Measurements from ENCODE around the gene UQCC5.

UQCC5 gene

DNA sequence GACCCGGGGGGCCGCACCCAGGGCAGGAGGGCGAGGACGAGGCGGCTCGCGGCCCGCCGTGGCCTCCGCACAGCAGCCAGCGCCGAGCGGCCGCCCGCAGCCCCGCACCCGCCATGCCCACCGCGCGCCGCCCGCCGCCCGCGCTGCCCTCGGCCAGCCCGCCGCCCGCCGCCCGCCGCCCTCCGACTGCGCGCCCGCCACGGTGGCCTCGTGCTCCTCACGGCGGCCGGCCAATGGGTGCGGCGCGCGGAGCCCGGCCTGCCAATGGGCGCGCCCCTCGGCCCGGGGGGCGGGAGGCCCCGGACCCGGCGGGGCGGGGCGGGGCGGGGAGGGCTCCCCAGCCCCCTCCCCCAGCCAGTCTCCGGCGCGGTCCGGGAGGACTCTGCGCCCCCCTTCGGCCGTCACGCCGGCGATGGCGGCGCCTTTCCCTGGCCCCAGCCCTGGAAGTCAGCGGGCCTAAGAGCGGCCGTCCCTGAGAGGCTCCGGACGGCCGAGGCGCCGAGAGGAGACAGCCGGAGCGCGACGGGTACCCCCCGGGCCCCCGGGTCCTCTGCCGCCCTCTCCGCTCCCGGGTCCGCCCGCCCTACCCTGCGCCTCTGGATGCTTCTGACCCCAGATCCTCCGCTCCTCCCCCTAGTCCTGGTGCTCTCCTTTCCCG is 2.7 kb upstream of the UQCC5 start, which contains the start of gene NT5DC2:
NT5DC2 (minus strand) TSS at position 235 of the 658 bp plus-strand sequence; CDS start at position 115, 120 bp downstream.
- peak; percentile 45 for DNase-seq (ENCODE audit: low read depth, low spot score)

DNA sequence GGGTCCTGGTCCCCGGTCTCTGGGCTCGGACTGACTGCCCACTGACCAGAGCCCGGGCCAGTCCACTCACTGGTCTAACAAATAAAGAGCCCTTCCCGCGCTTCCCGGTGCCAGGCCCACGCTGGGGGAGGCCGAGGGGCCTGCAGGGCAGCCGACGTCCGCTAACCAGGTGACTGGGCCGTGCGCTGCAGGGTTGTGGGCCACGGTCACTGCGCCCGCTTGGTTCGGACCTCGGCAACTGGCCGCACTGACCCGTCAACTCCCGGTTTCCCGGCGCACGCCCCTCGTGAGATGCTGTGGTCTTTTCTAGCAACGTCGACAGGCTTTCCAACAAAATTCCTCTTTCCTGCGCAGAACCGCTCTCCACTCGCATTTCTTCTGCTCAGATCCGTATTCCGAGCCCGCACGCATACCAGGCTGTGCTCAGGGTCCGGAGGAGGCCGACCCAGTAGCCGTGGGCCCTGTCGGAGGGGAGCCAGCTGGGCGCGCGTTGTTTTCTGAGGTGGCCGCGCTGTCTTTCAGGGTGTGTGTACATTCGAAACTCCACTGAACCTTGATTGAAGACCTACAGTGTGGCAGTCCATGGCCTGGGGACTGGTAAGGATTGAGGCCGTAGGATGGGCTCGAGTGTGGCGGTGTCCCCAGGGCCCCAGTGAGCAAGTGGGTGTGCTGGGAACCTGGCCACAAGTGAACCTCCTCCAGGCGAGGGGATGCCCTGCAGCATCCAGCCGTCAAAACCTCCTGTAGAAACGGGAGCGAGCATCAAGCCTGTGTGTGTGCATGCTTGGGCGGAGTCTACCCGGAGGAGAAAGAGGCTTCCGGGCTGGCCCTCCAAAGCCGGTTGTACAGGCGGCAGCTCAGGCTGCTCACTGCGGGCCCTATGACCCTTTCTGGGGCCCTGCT is 1.9 kb upstream of the UQCC5 start:
- DNase-seq (ENCODE audit: low read depth, low spot score) = peak; percentile 63

DNA sequence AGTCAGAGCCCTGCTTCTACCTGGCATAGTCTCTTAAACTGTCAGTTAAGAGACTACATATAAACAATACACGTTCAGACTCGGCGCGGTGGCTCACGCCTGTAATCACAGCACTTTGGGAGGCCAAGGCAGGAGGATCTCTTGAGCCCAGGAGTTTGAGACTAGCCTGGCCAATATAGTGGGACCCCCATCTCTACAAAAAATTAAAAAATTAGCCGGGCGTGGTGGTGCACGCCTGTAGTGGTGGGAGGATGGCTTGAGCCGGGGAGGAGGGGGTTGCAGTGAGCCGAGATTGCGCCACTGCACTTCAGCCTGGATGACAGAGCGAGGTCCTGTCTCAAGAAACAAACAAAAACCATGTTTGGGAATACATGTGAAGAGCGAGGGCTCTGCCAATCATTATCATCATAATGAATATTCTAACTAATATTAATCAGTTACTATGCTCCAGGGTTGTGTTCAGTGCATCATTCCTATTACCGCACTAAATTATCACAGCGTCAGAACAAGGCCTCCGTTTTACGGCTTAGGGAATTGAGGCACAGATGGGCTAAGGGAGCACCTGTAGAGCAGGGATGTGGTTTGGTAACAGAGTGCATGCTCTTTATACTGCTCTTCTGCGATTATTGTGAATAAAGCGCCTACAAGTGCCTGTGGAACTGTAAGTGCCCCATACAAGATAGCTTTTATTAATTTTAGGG is 844 bp upstream of the UQCC5 start:
- DNase-seq (ENCODE audit: low read depth, low spot score) = no peak

DNA sequence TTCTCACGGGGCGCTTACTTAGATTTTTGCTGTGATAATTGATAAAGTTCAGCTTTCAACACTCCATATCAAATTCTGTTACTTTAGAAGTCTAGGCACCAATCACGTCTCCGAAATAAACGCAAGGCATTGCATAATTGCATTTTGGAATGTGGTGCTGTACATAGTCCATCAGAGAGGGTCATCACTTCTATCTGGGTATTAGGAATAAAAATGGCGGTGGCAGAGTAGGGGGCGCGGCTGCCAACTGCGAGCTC is 365 bp upstream of the UQCC5 start:
- DNase-seq (ENCODE audit: low read depth, low spot score) = no peak

DNA sequence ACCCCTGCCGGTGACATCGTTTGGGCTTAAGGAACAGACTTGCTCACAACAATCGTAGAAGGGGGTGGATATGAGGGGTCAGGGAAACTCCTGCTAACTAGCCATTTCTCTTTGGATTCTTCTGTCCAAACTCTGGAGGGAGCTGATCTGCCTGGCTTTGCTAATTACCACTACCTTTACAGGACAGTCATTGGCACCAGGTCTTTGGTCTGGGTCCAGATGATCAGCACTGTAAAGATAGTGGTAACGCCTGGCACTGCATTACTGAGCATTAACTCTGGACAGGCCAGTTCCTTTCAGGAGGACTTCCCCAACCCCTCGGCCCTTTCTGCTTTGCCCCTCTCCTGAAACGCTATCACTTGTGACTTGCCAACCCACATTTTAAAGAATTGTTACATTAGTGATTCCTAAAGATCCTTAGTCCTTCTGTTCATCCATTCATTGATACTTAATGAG is 788 bp downstream of the UQCC5 start:
- no peak for DNase-seq (ENCODE audit: low read depth, low spot score)

DNA sequence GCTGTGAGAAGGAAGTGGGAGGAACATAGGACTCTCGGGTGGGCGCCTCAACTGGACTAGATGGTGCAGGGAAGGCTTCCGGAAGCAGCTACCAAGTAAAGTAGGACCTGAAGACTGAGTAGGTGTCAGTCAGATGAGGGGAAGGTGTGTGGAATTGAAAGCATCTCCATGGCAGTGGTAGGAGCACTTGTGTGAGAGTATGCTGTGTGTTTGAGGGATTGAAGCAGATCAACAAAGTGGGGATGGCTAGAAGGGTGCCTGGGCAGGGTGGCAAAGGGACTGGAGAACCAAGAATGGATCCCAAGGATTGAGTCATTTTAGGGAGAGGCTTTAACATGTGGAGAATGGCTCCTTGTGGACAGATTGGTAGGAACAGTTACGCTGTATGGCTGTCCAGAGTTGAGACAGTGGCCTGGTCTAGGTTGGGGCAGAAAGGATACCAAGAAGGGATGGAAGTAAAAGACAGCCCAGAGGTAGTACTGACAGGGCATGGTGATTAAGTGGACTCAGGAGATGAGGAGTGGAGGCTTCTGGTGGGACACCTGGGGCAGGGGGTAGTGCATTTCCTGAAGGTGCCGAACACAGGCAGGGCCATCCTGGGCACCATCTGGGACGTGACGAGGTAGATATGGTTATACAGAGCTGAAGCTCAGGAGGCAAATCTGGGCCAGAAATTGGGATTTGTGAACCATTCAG is 1.5 kb downstream of the UQCC5 start:
- DNase-seq (ENCODE audit: low read depth, low spot score) = no peak

DNA sequence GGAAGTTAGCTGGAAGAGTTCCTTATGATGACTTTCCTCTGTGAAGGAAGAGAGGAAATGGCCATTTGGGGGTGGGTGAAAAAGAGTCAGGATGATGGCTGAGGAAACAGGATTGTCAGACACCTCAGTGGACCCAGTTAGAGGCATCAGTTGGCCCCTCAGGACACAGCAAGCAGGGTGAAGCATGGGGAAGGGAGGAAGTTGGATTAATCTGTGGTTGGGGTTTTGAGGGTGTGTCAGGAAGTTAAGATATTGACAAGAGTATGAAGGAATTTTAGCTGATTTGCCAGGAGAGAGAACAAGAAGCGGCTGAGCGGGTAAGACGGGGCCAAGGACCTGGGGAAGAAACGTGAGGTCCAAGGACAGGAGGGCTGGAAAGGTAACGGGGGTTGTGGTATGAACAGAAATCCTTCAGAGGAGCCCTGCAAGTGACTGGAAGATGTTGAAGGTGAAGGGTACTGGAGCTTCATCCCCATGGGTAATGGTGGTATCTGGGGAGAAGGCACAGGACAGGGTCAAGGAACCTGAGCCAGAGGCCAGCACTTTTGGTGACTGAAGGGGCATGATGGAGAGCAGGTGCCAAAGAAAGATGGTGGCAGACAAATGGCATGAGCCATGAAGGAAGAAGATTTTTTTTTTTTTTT is 2.7 kb downstream of the UQCC5 start:
- DNase-seq (ENCODE audit: low read depth, low spot score) = no peak

DNA sequence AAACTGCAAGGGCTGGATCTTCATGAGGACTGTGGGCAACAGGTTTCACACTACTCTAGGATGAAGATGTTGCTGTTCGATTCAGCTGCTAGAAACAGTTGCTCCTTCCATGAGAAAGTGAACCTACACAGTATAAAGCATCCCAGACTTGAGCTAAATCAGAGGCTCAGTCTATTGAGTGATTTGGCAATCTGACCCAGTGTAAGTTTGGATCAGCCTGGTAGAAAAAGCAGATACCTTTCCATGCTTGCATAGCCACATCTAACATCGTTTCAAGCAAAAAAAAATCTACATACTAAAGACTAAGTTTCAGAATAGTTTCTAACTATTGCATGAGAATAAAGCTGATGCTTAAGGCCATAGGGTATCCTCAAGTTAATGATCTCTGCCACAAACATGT is 4.6 kb downstream of the UQCC5 start:
- DNase-seq (ENCODE audit: low read depth, low spot score) = no peak

DNA sequence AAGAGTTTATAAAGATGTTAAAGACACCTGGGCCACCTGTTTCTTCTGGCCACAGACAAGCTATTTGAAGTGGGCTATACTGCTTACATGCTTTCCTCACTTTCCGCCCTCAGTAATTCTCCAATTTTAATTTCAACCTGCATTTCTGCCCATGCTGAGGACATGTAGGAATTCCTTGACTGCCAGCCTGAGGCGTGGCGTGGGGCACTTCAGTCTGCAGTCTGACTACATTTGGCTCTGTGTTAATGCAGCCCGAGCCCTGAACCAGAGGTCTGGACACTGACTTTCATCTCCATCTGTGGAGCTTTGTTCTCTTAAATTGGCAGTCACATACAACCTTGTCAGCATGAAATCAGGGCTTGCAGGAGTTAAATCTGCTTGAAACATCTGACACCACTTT is 8.5 kb downstream of the UQCC5 start:
- DNase-seq (ENCODE audit: low read depth, low spot score) = no peak

DNA sequence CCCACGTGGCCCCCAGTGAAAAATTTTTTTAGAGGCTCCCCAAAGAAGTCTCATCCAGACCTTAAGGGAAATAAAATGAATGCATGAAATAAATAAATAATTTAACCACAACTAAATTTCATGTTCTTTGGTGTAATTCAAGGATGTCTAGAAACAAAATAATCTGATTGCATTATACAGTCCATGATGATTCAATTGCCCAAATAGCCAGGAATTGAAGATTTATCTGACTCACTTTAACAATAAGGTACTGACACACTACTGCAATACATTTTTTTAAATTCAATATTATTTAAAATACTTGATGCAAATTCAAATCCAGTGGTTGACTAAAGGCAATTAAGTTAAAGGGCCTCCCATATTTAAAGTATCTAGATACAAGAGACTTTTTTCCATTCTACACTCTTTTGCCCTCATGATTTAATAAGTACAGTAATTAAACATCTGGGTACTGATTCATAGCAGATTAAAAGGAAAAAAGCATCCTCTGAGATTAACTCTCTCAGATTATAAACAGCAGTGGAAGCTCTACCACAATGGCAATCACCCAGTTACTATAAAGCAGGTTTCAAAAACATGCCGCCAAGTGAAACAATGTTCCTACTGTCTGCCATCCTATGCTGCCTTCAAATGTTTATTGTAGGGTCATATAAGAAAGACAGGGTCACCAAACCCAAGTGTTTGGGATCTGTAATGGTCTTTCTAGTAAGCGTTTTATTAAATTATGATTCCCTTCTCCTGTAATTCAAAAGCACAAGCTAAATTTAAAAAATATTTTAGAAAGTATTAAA is 9.9 kb downstream of the UQCC5 start:
- no peak for DNase-seq (ENCODE audit: low read depth, low spot score)

DNA sequence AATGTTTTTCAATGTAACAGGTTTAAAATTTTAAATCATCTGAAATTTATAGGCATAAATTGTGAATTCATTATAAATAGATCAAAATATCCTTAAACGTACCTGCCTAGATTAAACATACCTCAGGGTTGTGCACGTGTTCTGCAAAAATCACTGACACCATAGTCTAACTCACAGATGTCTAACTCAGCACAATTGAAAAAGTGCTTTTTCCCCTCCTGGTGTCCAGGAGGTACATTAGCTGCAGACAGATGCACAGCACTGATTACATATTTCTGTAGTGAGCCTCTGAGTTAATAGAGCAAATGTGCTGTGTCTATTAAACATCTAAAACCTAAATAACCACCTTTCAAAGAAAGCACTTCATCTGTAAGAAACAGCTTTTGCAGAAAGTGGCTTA is 10.7 kb downstream of the UQCC5 start:
- DNase-seq (ENCODE audit: low read depth, low spot score) = no peak

DNA sequence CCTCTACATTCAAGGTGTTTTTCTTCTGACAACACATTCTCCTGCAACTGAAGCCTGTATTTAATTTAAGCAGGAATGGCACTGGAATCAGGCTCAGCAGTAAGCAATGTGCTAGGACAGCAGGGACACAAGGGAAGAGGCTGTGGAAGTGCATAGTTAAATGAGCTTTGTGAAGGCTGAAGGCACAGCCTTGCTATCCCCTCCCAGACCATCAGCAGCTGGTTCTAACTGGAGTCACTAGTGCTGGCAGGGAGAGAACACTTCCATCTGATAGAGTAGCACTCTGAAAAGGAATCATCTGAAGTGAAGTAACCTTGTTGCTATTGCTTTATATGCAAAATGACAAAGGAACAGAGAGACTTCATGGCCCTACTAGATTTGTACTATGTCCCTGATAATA is 14.7 kb downstream of the UQCC5 start:
- DNase-seq (ENCODE audit: low read depth, low spot score) = no peak

DNA sequence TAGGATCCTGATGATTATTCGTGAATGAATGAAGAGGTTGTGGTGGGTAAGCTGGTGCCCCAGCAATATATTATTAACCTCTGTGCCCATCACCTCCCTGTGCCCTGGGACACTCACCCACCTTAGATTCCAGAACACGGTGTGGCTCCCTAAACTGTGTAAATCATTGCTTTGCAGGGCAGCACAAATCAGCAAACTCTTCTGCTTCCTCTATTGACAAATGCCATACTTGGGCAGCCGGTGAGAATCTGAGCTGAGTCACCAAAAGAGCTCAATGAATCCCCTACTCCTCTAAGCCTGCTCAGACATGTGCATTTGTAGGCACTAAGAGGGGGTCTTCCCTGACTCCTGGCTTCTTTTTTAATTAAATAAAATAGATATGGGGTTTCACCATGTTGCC is 15.7 kb downstream of the UQCC5 start:
- DNase-seq (ENCODE audit: low read depth, low spot score) = no peak

DNA sequence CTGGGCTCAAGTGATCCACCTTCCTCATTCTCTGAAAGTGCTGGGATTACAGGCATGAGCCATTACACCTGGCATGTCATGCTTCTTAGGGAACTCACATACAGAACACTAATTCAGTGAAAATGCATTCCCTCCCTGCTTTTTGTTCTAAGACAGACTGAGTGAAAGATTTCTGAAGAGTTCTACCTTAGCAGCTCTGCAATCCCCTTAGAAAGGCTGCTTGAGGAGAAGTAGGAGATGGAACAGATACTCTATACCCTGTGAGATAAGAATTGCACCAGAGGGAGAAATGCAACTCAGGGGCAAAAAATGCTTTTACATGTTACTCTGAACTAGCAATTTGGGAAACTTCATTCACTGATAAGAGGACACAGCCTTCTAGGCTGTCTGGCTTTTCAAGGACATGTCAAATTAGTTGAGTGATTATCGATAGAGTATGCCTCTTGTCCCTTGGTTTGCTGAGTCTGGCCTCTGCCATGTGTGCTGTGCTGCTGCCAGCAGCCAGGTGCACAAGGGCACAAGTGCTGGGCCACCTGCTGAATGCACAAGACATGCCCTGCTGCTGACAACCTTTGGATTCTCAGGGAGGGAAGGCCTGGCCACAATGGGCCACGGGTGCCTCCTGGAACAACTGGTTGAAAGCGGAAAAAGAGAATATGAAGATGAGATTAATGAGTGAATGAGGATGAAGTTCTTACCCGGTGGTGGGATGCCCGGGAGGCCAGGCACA is 17.8 kb downstream of the UQCC5 start:
- no peak for DNase-seq (ENCODE audit: low read depth, low spot score)

DNA sequence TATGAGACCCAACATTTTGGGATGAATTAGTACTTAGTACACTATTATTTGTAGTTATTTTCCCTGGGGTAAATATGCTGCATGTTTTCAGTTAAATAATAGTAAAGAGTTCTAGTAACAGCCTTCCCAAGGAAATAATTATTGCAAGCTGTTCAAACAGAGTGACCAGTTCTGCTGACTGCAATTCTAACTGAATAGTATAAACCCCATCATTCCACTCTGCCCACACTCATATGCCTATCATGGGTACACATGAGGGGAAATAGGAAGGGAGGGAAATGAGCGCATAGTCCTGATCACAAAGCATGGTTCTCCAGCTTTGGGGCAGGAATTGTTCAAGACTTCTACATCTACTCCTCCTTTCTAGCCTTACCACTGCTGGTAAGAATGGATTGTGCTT is 18.7 kb downstream of the UQCC5 start:
- no peak for DNase-seq (ENCODE audit: low read depth, low spot score)

DNA sequence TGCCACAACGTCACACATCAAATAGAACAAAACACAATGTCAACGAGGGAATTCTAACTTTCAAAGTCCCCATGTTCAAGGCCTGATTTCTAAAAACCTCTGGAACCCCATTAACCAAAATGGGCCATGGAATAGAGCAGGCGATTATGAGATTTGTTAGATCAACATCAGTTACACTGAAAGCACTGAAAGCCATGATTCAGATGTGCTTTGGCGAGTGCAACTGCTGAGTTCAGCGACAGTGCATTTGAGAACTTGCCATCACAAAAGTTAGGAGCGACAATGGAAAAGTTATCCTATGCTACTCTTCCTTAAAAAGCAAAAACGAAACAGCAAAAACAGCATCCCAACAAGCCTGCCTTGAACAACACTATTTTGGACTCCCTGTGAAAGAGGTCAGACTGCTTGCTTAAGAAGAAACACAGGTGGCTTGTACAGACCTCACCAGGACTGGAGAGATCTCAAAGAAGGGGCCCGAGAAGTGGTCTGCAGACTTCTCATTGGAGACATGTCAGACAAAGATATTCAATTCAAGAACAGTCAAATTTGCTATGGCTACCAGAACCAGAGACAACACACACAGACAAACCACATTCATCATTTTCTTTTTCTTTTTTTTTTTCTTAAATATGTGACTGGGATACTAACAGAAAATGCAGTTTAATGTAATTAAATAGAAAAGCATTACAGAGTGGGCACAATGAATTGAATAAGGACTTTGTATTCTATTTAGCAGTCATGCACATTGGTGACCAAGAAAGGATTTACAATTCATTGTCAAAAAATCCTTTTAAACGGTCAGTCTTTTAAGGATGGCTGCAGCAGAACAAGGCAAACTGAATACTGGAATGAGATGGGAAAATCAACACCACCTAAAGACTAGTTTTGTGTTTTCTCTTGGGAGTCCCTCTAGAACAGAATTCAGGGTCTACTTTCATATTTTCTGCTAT is 20.9 kb downstream of the UQCC5 start:
- DNase-seq (ENCODE audit: low read depth, low spot score) = no peak

DNA sequence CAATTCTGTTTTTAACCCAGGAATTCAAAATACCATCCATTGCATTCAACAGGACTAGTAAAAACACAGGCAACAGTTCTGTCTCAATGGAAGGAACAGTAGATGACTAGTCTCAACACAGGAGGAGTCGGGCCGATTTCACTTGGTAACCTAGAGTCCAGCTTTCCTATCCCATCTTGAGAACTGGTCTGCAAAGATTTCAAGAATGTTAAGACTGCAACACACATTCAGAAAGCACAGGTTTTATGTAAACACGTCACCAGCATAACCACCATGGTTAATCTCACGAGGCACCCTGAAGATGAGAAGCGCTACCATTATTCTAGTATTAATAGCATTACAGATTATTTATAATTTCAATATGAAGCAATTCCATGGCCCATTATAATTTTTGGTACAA is 22.0 kb downstream of the UQCC5 start:
- no peak for DNase-seq (ENCODE audit: low read depth, low spot score)

DNA sequence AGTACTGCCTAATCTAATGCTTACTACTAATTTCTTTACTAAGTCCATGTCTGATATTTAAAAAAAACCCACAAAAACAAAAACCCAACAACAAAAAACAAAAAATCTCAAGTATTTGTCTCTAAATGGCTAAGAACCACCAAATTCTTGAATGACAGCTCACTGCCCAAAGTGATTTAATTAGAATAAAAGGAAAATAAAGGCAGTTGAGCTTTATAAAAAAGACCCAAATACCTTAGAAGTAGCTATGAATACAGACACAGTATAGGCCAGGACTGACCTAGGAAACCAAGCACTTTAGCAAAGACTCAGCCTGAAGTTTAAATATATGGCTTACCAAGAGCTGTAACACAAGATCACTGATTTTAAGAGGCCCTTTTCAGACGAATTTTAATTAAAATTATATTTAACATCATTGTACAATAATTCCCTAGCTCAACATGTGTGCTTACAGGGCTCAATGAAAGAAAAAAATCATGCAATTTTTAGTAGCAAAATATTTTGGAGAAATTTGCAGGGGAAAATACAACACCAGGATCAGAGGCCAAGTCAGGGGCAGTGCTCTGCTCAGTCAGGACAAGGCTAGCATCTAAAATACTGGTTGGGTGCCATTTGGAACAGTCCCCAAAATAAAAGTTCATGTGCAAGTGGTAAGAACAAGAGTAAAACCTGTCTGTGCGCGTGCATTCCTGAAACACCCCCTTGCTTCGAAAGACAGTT is 24.8 kb downstream of the UQCC5 start:
- DNase-seq (ENCODE audit: low read depth, low spot score) = no peak
